22Rv1 (cell line): ENCODE measurements around the gene HECTD3.
"Not testable (repeated sequence)": the region's sequence is repeated elsewhere in the genome, so short reads cannot be mapped to it uniquely, and the experiment has no call there.

Experiments
- H3K27ac ChIP-seq: fragments of 450-650 bp; 2 replicates; pipeline ENCODE4 v1.5.1; 2017
- CTCF ChIP-seq: fragments of 450-650 bp; IDR thresholded peaks from 2 replicates; pipeline ENCODE4 v1.5.1; 2017; ENCODE audit warnings: mild to moderate bottlenecking
- ZFX ChIP-seq: fragments of 450-650 bp; IDR thresholded peaks from 2 replicates; pipeline ENCODE4 v1.6.1; 2017; ENCODE audit warnings: antibody characterized with exemption, borderline replicate concordance

HECTD3 gene

GRCh38 chr1:45008076-45008475 is 3.0 kb downstream of the HECTD3 start:
- TF ChIP-seq ZFX: no peak
- no peak for TF ChIP-seq CTCF
- no peak overlapping the region for H3K27ac ChIP-seq

- H3K27ac ChIP-seq: no peak overlapping the region
- TF ChIP-seq CTCF (no peak), ZFX (no peak)
These were observed 3.8 kb downstream of the HECTD3 start for GRCh38 chr1:45007311-45007710.

GRCh38 chr1:45005761-45006160 is 5.4 kb downstream of the HECTD3 start:
- TF ChIP-seq CTCF (no peak), ZFX (no peak)

GRCh38 chr1:45004281-45004920 is 6.7 kb downstream of the HECTD3 start:
- TF ChIP-seq ZFX (no peak), CTCF (no peak)
- no peak overlapping the region for H3K27ac ChIP-seq

More at GRCh38 chr1:45005761-45006160, 5.4 kb downstream of the HECTD3 start:
- H3K27ac ChIP-seq: no peak overlapping the region

GRCh38 chr1:45003741-45004140 is 7.4 kb downstream of the HECTD3 start:
- TF ChIP-seq ZFX: no peak
- no peak for TF ChIP-seq CTCF
- H3K27ac ChIP-seq: no peak overlapping the region

- no peak overlapping the region; the same call in 1 of the 2 replicates for H3K27ac ChIP-seq
- no peak for TF ChIP-seq CTCF
- no peak for TF ChIP-seq ZFX
These were observed 8.2 kb downstream of the HECTD3 start for GRCh38 chr1:45002650-45003645.

- not testable (repeated sequence) for H3K27ac ChIP-seq
These were observed 9.5 kb downstream of the HECTD3 start for GRCh38 chr1:45001576-45001975.
